Spleen (tissue), 11 donors: ENCODE results near the gene SAP30. TPM values are rescaled to one million over a fixed set of nuclear protein-coding genes. Genes with fewer than 3 reads are reported as not detected.
A peak's percentile ranks its signal among the peaks of the same experiment; 100 is the strongest.

Experiments
- DNase-seq: peaks from one replicate; pipeline ENCODE4 v3.0.0-alpha.2; 2020
- H3K27ac ChIP-seq, 8 donors: fragments of 200-600 bp; sonication (generic) in 7 of 8; 1 replicate in 4 of 8; 2 replicates in 4 of 8; pipeline versions ENCODE4 v1.5.0 to v1.8.0; 2016 to 2021; ENCODE audit warnings: inconsistent platforms in 4 of 8, mild to moderate bottlenecking in 4 of 8, moderate library complexity in 1 of 8
- H3K27me3 ChIP-seq, 7 donors: fragments of 200-600 bp; sonication (generic) in 6 of 7; replicated peaks in 1 of 7; 1 replicate in 4 of 7; 2 replicates in 3 of 7; pipeline versions ENCODE4 v1.5.0 to v1.8.0; 2016 to 2021; ENCODE audit warnings: inconsistent platforms in 3 of 7, mild to moderate bottlenecking in 1 of 7
- H3K36me3 ChIP-seq, 6 donors: fragments of 200-600 bp; sonication (generic) in 5 of 6; 1 replicate in 4 of 6; 2 replicates in 2 of 6; pipeline versions ENCODE4 v1.5.0 to v1.8.0; 2016 to 2021; ENCODE audit warnings: inconsistent platforms in 2 of 6
- H3K4me1 ChIP-seq, 6 donors: fragments of 200-600 bp; sonication (generic) in 5 of 6; 1 replicate in 3 of 6; 2 replicates in 3 of 6; pipeline versions ENCODE4 v1.5.0 to v1.8.0; 2016 to 2021; ENCODE audit warnings: inconsistent platforms in 3 of 6
- H3K4me3 ChIP-seq, 8 donors: fragments of 200-600 bp; sonication (generic) in 7 of 8; 1 replicate in 4 of 8; 2 replicates in 4 of 8; pipeline versions ENCODE4 v1.5.0 to v1.8.0; 2016 to 2021; ENCODE audit warnings: inconsistent platforms in 4 of 8, mild to moderate bottlenecking in 4 of 8, moderate library complexity in 2 of 8
- H3K9me3 ChIP-seq, 8 donors: fragments of 200-600 bp; sonication (generic) in 7 of 8; 1 replicate in 4 of 8; 2 replicates in 4 of 8; pipeline versions ENCODE4 v1.5.0 to v1.8.0; 2016 to 2021; ENCODE audit warnings: inconsistent platforms in 4 of 8
- POLR2A ChIP-seq, 3 donors: fragments of 450-650 bp; IDR thresholded peaks; one replicate each; pipeline ENCODE4 v1.5.1; 2017; ENCODE audit warnings: antibody characterized with exemption in 3 of 3, mild to moderate bottlenecking in 1 of 3
- POLR2AphosphoS5 ChIP-seq, 3 donors: sonication (generic); formaldehyde crosslinking; IDR thresholded peaks; one replicate each; pipeline ENCODE4 v1.5.1; 2017; ENCODE audit warnings: antibody characterized with exemption in 3 of 3
- WGBS, 5 donors: extraction: QIAGEN DNeasy Blood & Tissue Kit in 3 of 5; methylation state at CpG; one replicate each; pipeline versions ENCODE4 v1.1.5 to v1.1.7; 2013 to 2018; 5-methylcytosine and 5-hydroxymethylcytosine counted together
- intact Hi-C: fragments of 100-400 bp; cut with DNase I; formaldehyde crosslinking; loops from one replicate; pipeline ENCODE4 v1.15.0; 2023; ENCODE audit warnings: low total_unique reads
- polyA plus RNA-seq, 3 donors: library from polyadenylated mRNA; stranded (reverse); fragments of 200-250 nt; gene quantifications; one replicate each; pipeline ENCODE4 v1.2.1, GENCODE V29; 2013
- total RNA-seq, 7 donors: library from RNA; depleted of rRNA in 3 of 7; stranded (reverse); fragments of >200 nt in 3 of 7; fragmentation: NEBNext Ultra II Directional in 4 of 7; extraction: Animal tissue kit (Norgen Biotek cat#: 25700) in 4 of 7; gene quantifications; one replicate each; pipeline versions ENCODE4 v1.1.0 to v1.2.1, GENCODE V29; 2016 to 2021
- TF ChIP-seq, protein P1 (sequence below), 11 experiments: fragments of 200-600 bp in 7 of 11; fragments of 450-650 bp in 4 of 11; sonication (generic) in 4 of 11; IDR thresholded peaks in 8 of 11; conservative IDR thresholded peaks in 3 of 11; 1 replicate in 7 of 11; 2 replicates in 4 of 11; pipeline versions ENCODE4 v1.4.0 to v1.8.0; 2016 to 2021; ENCODE audit warnings: antibody characterized with exemption in 11 of 11, inconsistent platforms in 4 of 11, mild to moderate bottlenecking in 1 of 11
- donor health status: healthy with polysubstance abuse.
- donor health status: DM: no; HTN: no; CAD: no; lungs with moderate emphysema.
- donor health status: DM: no; HTN: no; CAD: no.
- donor health status: Bipolar disorder and iron deficiency.
- donor health status: healthy.
- donor health status: DM: no; HTN: no; CAD: no.
- donor health status: DM: yes; HTN: yes; CAD: no.

Gene SAP30
- total and polyA plus RNA-seq, 10 donors = 2.7 to 43.2 (median 11.9) TPM

DNA sequence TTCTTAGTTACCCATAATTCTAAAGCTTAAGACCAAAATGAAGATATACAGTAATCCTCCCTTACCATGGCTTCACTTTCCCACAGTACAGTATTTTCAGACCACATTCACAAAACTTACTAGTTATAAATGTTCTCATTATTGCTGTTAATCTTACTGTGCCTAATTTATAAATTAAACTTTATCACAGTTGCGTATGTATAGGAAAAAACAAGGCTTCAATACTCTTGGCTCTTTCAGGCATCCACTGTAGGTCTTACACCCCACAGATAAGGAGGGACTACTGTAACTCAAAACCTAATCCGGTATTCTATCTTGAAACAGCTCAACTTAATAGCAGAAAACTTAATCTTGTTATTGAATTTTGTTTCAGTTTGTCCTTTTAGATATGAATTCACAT lies 40.2 kb upstream of the SAP30 start:
- Histone ChIP-seq H3K4me3 (peak overlapping the region in 1 of 8 donors; percentile 74), H3K27me3 (no peaks in the 10 kb centered on the region), H3K4me1 (peaks cover 14 to 47% (median 36%) of the 10 kb centered on the region in 6 donors), H3K9me3 (no peaks in the 10 kb centered on the region), H3K27ac (peak overlapping the region in 3 of 8 donors; percentile 29 to 99 (median 99)), H3K36me3 (peaks cover 0 to 70% (median 25%) of the 10 kb centered on the region in 6 donors)
- TF ChIP-seq, protein P1, sequence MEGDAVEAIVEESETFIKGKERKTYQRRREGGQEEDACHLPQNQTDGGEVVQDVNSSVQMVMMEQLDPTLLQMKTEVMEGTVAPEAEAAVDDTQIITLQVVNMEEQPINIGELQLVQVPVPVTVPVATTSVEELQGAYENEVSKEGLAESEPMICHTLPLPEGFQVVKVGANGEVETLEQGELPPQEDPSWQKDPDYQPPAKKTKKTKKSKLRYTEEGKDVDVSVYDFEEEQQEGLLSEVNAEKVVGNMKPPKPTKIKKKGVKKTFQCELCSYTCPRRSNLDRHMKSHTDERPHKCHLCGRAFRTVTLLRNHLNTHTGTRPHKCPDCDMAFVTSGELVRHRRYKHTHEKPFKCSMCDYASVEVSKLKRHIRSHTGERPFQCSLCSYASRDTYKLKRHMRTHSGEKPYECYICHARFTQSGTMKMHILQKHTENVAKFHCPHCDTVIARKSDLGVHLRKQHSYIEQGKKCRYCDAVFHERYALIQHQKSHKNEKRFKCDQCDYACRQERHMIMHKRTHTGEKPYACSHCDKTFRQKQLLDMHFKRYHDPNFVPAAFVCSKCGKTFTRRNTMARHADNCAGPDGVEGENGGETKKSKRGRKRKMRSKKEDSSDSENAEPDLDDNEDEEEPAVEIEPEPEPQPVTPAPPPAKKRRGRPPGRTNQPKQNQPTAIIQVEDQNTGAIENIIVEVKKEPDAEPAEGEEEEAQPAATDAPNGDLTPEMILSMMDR (IDR thresholded peaks at IDR 0.05 in 8 of 11, conservative IDR thresholded peaks at IDR 0.05 in 3 of 11) = no peak
- TF ChIP-seq POLR2AphosphoS5 (IDR thresholded peaks at IDR 0.05) (no peak), POLR2A (IDR thresholded peaks at IDR 0.05) (no peak)
- WGBS, 5 donors = 92 to 98% (median 93%) methylated on average over 2 of the region's 2 CpGs
- intact Hi-C loops = loop anchor here (5.0 kb wide), 1 partner anchor 42 kb away; the partner anchor contains the start of gene SAP30
- DNase-seq = no peak

DNA sequence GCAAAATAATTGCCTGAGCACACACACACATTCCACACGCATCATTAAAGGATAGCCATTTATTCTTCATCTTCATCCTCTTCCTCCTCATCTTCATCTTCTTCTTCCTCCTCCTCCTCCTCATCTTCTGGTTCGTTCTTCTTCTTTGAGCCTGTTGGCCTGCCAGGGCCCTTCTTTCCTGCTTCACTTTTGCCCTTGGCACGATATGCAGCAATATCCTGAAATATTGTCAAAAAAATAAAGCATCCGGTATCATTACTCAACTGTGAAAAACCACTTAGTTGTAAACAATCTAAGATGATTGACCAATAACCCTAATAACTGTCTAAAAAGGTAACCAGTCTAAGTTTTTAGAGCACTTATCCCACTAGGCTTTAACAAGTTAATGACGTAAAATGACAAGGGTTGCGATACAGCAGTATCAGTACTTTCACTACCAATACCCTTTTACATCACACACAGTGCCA lies 38.7 kb upstream of the SAP30 start:
- no peak for DNase-seq
- H3K4me3 ChIP-seq = peak overlapping the region in 6 of 8 donors; percentile 74 to 99 (median 90)
- intact Hi-C loops = loop anchor here (5.0 kb wide), 1 partner anchor 40 kb away; the partner anchor contains the start of gene SAP30
- peak overlapping the region; percentile 96 to 100 (median 99) for H3K27ac ChIP-seq
- H3K36me3 ChIP-seq = peaks cover 0 to 57% (median 25%) of the 10 kb centered on the region in 6 donors
- TF ChIP-seq, protein P1 (IDR thresholded peaks at IDR 0.05 in 8 of 11, conservative IDR thresholded peaks at IDR 0.05 in 3 of 11) = no peak
- TF ChIP-seq POLR2A (IDR thresholded peaks at IDR 0.05) (no peak), POLR2AphosphoS5 (IDR thresholded peaks at IDR 0.05) (peak in 1 of 3 donors; percentile 70)
- WGBS, 5 donors = 12 to 37% (median 22%) methylated on average over 6 of the region's 6 CpGs
- no peaks in the 10 kb centered on the region for H3K27me3 ChIP-seq
- H3K9me3 ChIP-seq = no peaks in the 10 kb centered on the region
- peaks cover 16 to 52% (median 40%) of the 10 kb centered on the region in 6 donors for H3K4me1 ChIP-seq

DNA sequence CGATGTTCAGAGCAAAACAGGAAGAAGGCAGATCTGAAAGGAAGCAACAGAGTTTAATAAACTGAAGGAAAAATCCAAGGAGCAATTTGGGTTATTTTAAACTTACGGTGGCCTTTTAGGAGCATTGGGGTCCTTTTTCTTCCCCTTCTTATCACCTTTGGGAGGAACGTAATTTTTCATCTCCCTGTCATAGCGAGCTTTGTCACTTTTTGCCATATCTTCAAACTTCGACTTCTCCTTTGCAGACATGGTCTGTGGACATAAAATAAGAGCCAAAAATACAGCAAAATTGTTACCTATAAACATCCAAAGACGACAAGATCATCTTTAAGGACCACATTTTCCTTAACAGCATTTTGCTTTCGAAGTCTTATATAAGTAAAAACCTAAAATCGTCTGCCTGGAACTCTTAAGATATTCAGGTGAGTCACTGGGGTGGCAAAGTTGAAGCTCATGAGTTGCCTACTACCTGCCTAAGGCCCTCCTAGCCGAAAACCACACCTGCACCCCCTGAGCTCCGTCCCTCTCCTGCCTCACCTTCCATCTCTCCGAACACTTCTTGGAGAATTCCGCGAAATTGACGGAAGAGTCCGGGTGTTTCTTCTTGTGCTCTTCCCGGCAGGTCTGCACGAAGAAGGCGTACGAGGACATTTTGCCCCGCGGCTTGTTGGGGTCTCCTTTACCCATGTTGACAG lies 37.6 kb upstream of the SAP30 start:
- Histone ChIP-seq H3K27ac (peak overlapping the region; percentile 96 to 100 (median 99)), H3K27me3 (no peaks in the 10 kb centered on the region), H3K36me3 (peaks cover 0 to 46% (median 23%) of the 10 kb centered on the region in 6 donors), H3K9me3 (no peaks in the 10 kb centered on the region), H3K4me1 (peaks cover 16 to 52% (median 40%) of the 10 kb centered on the region in 6 donors), H3K4me3 (peak overlapping the region; percentile 74 to 99 (median 92))
- intact Hi-C loops = loop anchor here (5.0 kb wide), 1 partner anchor 39 kb away; the partner anchor contains the start of gene SAP30
- DNase-seq = no peak
- WGBS, 5 donors = 2 to 4% (median 4%) methylated on average over 21 of the region's 21 CpGs
- peak in 1 of 3 donors; percentile 16 for TF ChIP-seq POLR2AphosphoS5 (IDR thresholded peaks at IDR 0.05)
- TF ChIP-seq POLR2A (IDR thresholded peaks at IDR 0.05) = no peak
- TF ChIP-seq, protein P1 (IDR thresholded peaks at IDR 0.05 in 8 of 11, conservative IDR thresholded peaks at IDR 0.05 in 3 of 11) = no peak

DNA sequence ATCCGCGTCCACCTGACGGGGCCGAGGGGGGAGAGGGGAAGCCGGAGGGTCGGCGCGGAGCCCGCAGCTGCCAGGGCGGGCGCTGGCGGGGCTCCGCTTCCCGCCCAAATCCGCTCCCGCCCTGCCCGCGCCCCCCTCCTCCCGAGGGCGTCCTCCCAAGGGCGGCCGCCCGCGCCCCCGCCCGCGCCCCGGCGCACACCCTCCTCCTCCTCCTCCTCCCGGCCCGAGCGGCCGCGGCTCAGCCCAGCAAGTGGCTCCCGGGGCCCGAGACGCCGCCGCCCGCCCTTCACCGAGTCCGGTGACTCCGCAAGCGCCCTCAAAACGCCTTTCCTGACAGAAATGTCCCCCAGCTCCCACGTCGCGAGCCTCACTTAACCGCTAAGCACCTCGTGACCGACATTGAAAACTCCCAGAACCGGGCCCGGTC lies 37.1 kb upstream of the SAP30 start:
- WGBS, 5 donors = 0 to 2% (median 1%) methylated on average over 9 to 51 of the region's 53 CpGs
- H3K4me3 ChIP-seq = peak overlapping the region; percentile 74 to 99 (median 92)
- DNase-seq = peak; percentile 94
- peaks cover 0 to 41% (median 18%) of the 10 kb centered on the region in 6 donors for H3K36me3 ChIP-seq
- no peaks in the 10 kb centered on the region for H3K27me3 ChIP-seq
- H3K27ac ChIP-seq = peak overlapping the region; percentile 96 to 100 (median 99)
- H3K4me1 ChIP-seq = peaks cover 16 to 52% (median 40%) of the 10 kb centered on the region in 6 donors
- H3K9me3 ChIP-seq = no peaks in the 10 kb centered on the region
- TF ChIP-seq POLR2AphosphoS5 (IDR thresholded peaks at IDR 0.05) (no peak), POLR2A (IDR thresholded peaks at IDR 0.05) (no peak)
- TF ChIP-seq, protein P1 (IDR thresholded peaks at IDR 0.05 in 8 of 11, conservative IDR thresholded peaks at IDR 0.05 in 3 of 11) = no peak
- intact Hi-C loops = loop anchor here (5.0 kb wide), 1 partner anchor 39 kb away; the partner anchor contains the start of gene SAP30
